Activated CD8-positive, alpha-beta memory T cell treated with anti-CD3 and anti-CD28 coated beads for 36 hours (primary cell): ENCODE results near the gene TIMP2. TPM values are rescaled to one million over a fixed set of nuclear protein-coding genes. Genes with fewer than 3 reads are reported as not detected.

ENCODE experiments used
- CTCF ChIA-PET: fragments of 350-600 bp; sonication (Branson Sonifier 250); formaldehyde crosslinking; loops from one replicate; lab custom pipeline; 2021; ENCODE audit warnings: antibody characterized with exemption; lab: Charles Lee
- POLR2A ChIA-PET: fragments of 350-600 bp; sonication (Branson Sonifier 250); formaldehyde crosslinking; loops from one replicate; lab custom pipeline; 2021; ENCODE audit warnings: antibody characterized with exemption; lab: Charles Lee
- total RNA-seq, 2 experiments: library from RNA; stranded (reverse); gene quantifications; one replicate each; pipeline ENCODE4 v1.2.3, GENCODE V29; 2021

TIMP2 gene
- total RNA-seq, 2 experiments from 2014 or later, result 0.42 to 0.55 TPM

GRCh38 chr17:78862073-78863023 lies 62.8 kb downstream of the TIMP2 start:
- POLR2A ChIA-PET, result no interaction called here
- CTCF ChIA-PET, result interaction anchor here (1.9 kb wide), 1 partner anchor 109 kb away, joined by 6 read pairs; no protein-coding TSS in a partner anchor

- CTCF ChIA-PET, result no interaction called here
- POLR2A ChIA-PET, result no interaction called here
These were observed 64.0 kb downstream of the TIMP2 start for GRCh38 chr17:78861229-78861628.

DNA sequence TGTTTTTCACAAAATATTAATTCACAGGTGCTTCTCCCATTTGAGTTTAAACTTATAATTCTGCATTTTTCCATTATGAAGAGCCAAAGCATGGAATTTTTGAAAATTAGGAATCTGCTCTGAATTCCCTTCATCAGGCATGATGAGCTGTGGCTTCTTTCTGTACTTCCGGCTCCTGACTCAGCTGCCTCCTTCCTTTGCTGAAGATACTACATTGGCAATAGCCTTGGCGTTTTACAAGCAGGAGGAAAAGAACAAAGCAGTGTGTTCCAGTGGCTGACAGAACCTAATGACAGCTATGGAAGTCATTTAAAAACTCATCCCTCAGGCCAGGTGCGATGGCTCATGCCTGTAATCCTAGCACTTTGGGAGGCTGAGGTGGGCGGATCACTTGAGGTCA lies 66.1 kb downstream of the TIMP2 start:
- ChIA-PET CTCF (no interaction called here), POLR2A (no interaction called here)

GRCh38 chr17:78857266-78857665 lies 67.9 kb downstream of the TIMP2 start:
- POLR2A ChIA-PET, result no interaction called here
- CTCF ChIA-PET, result no interaction called here

DNA sequence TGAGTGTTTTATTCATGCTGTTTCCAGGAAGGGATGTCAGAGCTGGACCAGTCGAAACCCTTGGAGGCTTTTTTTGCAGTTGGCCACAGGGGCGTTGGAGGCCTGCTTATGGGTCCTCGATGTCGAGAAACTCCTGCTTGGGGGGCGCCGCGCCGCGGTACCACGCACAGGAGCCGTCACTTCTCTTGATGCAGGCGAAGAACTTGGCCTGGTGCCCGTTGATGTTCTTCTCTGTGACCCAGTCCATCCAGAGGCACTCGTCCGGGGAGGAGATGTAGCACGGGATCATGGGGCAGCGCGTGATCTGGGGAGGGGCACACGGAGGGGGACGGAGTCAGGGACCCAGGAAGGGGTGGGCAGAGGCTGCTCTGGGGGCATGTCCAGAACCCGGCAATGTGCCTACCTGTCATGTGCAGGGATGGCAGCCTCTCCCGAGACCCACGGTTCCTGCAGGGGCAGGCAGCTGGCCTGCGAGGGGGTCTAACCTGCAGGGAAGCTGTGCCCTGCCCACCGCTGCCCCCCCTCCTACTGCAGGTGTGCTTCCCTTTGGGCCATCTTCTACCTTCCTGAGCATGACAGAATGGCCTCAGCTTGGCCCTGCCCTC lies 69.5 kb downstream of the TIMP2 start:
- ChIA-PET POLR2A (no interaction called here), CTCF (interaction anchor here (0.6 to 1.9 kb wide), 2 partner anchors 10 to 108 kb away, joined by 3 to 6 read pairs; no protein-coding TSS in a partner anchor)

DNA sequence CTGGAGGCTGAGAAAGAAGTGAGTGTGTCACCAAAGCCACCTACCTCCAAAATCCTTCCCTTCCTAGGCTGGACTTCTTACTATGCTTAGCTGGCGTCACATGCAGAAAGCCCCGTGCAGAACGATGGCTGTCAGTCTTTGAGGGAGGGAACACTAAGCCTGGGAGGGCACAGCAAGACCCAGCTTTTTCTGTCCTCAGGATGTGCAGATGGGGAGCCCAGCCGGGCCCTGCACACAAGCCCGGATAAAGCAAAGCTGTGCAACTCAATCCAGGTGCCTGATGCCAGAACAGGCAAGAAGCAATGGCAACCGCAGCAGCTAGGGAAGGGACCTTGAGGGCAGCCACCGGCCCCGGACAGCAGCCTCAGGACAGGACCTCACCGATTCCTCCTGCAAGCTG lies 70.7 kb downstream of the TIMP2 start:
- POLR2A ChIA-PET, result no interaction called here
- CTCF ChIA-PET, result interaction anchor here (1.9 kb wide), 1 partner anchor 11 kb away, joined by 6 read pairs; no protein-coding TSS in a partner anchor

DNA sequence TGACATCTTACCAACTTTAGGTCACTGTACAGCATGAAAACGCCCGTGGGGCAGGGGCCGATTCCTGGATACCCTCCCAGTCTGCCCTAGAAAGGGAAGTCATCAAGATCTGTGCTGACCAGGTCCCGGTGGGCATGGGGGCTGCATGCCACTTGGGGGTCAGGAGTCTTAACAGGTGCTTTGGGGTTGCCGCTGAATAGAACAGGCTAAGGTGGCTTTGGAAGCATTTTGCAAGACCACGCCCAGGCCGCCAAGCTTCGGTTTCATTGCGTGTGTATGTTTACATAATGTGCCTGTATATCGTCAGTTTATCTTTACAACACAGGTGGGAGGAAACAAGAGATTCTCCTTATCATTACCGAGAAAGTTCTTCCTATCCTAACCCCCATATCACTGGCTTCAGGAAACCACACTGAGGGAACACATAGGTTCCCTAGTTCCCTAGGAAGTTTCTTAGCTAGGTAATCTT lies 71.2 kb downstream of the TIMP2 start:
- CTCF ChIA-PET, result interaction anchor here (1.4 to 1.9 kb wide), 2 partner anchors 12 to 118 kb away, joined by 3 to 6 read pairs; no protein-coding TSS in a partner anchor

DNA sequence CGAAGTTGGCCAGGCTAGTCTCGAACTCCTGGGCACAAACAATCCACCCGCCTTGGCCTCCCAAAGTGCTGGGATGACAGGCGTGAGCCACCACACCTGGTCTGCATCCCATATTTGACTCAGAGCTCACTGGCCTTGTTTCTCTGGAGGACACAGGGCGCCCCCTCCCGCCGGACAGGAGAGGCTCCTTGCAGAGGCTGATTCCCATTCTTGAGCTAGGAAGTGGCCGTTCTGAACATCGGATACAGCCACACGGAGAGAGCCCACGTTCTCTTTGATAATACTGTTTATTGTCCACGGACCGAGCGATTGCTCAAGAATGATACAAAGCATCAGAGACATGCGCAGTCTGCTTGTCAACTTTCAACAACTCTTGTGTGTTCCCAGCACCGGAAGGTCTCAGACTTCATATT lies 72.5 kb downstream of the TIMP2 start:
- POLR2A ChIA-PET, result no interaction called here

More for the DNA sequence above, 71.2 kb downstream of the TIMP2 start:
- POLR2A ChIA-PET, result interaction anchor here (0.6 kb wide), 1 partner anchor 61 kb away, joined by 5 read pairs; no protein-coding TSS in a partner anchor

GRCh38 chr17:78849026-78849425 lies 76.2 kb downstream of the TIMP2 start:
- CTCF ChIA-PET, result interaction anchor here (1.9 kb wide), 1 partner anchor 17 kb away, joined by 5 read pairs; no protein-coding TSS in a partner anchor
- POLR2A ChIA-PET, result no interaction called here

More for the DNA sequence above, 72.5 kb downstream of the TIMP2 start:
- CTCF ChIA-PET, result interaction anchor here (1.1 to 2.0 kb wide), 3 partner anchors 9 to 119 kb away, joined by 3 to 7 read pairs (median 3); no protein-coding TSS in a partner anchor

GRCh38 chr17:78847052-78847451 lies 78.1 kb downstream of the TIMP2 start:
- CTCF ChIA-PET, result no interaction called here

GRCh38 chr17:78844301-78845005 lies 80.7 kb downstream of the TIMP2 start:
- POLR2A ChIA-PET, result no interaction called here
- CTCF ChIA-PET, result interaction anchor here (1.2 to 1.9 kb wide), 4 partner anchors 8 to 22 kb away, joined by 4 to 7 read pairs (median 4); no protein-coding TSS in a partner anchor

More at GRCh38 chr17:78847052-78847451, 78.1 kb downstream of the TIMP2 start:
- POLR2A ChIA-PET, result interaction anchor here (0.5 kb wide), 1 partner anchor 100 kb away, joined by 4 read pairs; no protein-coding TSS in a partner anchor

- ChIA-PET POLR2A (no interaction called here), CTCF (interaction anchor here (1.2 to 1.9 kb wide), 3 partner anchors 9 to 20 kb away, joined by 4 to 7 read pairs (median 4); no protein-coding TSS in a partner anchor)
These were observed 82.2 kb downstream of the TIMP2 start for GRCh38 chr17:78842881-78843565.

- ChIA-PET POLR2A (interaction anchor here (0.5 to 1.5 kb wide), 5 partner anchors 10 to 883 kb away, joined by 3 to 4 read pairs (median 3); partner anchors contain the start of gene TNRC6C), CTCF (no interaction called here)
These were observed 84.2 kb downstream of the TIMP2 start, which contains the start of gene USP36 for GRCh38 chr17:78840780-78841611. TSS of gene USP36 (minus strand) at chr17:78840814. CDS start at chr17:78836363, 4,451 bp downstream.

DNA sequence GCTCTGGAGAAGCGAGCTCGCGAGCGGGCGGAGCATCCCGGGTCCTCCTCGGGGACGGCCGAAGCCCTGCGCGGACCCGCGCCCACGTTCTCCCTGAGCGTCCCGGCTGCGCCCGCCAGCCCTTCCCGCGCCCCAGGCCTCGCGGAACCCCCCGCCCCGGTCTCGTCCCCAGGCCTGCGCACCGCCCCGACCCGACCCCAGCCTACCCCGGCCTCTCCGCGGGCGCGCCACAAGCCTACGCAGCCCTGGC lies 84.7 kb downstream of the TIMP2 start:
- POLR2A ChIA-PET, result interaction anchor here (0.5 to 1.5 kb wide), 3 partner anchors 9 to 92 kb away, joined by 3 to 4 read pairs (median 3); no protein-coding TSS in a partner anchor

DNA sequence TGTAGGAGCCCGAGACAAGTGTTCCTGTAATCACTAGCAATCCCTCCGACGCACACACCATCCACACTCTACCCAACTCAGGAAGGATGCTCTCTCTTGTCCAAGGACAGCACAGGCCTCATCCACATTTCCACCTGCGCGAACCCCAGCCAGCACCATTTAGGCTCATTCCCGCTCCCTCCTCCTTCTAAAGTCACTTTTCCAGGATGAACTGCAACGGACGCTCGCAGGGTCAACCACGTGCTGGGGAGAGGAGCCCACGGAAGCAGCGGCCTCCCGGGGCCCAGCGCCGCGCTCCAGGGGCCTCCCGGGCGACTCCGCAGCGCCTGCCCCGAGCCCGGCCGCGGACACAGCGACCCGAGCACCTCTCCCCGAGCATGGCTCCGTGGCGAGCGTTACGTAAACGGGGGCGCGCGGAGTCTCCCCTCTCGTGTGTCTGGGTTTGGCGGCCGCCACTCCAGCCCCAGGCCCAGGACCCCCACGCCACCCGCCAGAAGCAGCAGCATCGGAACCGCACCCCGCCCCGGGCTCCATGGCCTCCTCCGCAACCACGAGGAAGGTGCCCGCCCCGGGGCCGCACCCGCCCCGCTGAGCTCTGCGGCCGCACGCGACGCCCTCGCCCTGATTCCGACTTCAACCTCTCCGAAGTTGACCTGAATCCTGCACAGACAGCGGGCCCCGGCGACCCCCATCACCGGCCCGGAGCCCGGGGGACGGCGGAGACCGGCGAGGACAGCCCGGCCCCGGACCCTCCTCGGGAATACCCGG lies 85.2 kb downstream of the TIMP2 start:
- ChIA-PET POLR2A (interaction anchor here (0.5 to 1.5 kb wide), 4 partner anchors 9 to 527 kb away, joined by 3 to 4 read pairs (median 3); no protein-coding TSS in a partner anchor), CTCF (no interaction called here)

More for the DNA sequence above, 84.7 kb downstream of the TIMP2 start:
- CTCF ChIA-PET, result no interaction called here

- ChIA-PET POLR2A (no interaction called here), CTCF (no interaction called here)
These were observed 85.9 kb downstream of the TIMP2 start for GRCh38 chr17:78839235-78839761.
